ENCODE results near the gene STARD4.

Gene STARD4

DNA sequence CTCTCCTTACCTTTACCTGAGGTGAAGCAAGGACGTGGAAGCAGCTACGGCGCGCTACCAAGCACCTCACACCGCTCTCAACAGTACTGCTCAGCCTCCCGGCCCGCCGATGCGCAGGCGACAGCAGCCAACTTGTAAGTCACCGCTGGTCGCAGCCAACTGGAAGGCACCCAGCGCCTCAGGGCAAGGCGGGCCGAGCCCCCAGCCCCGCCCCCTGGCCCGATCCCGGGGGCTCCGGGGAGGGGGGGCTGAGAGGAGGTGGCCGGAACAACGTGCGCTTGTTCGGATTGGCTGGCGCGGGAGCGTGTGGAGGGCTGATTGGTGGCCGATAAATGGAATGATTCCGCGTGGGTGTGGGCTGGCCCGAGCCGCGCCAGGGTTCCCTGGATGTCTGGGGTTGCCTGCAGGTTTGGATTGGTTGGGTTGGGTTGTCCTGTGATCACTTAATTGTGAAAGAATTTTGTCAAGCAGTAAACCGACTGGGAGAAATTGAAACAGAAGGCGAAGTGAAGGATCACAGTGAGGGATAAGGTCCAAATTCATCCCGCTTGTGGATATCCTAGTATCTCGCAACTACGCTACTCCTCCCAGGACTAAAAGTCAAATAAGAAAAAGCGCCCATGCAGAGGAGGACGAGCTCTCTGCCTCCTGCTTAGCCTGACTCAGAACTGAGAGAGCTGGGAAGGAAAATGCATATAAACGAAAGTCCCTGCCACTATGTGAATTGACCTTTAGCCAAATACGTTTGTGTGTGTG is at the start of gene STARD4:
Gene STARD4 (minus strand): TSS at position 161 of the 756 bp plus-strand sequence. CDS start 5,102 bp downstream, outside the sequence.
- peak; percentile 92 to 93 for DNase-seq

DNA sequence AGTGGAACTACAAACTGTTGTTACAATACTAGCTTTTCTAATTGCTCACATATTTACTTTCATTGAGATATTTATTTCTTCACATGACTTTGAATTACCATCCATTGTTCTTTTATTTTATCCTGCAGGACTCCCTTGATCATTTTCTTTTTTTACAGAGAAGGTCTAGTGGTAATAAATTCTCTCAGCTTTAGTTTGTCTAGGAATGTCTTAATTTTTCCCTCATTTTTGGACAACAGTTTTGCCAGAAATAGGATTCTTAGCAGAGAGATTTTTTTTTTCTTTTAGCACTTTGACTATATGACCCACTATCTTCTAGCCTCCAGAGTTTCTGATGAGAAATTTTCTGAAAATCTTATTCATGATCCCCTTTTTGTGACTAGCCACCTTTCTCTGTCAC is 47.3 kb upstream of the STARD4 start:
- no peak for DNase-seq

GRCh38 chr5:111557686-111558085 is 45.4 kb upstream of the STARD4 start:
- no peak for DNase-seq

DNA sequence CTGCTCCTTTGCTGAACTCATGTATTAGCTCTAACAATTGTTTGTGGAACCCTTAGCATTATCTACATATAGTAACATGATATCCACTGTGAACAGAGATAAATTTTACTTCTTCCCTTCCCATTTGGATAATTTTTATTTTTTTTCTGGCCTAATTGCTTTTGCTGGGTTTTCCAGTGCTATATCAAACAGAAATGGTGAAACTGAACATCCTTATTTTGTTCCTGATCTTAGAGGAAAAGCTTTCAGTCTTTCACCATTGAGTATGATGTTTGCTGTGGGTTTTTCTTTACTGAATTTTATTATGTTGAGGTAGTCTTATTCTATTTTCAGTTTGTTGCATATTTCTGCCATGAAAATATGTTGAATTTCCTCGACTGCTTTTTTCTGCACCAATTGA is 44.8 kb upstream of the STARD4 start:
- DNase-seq, result no peak

DNA sequence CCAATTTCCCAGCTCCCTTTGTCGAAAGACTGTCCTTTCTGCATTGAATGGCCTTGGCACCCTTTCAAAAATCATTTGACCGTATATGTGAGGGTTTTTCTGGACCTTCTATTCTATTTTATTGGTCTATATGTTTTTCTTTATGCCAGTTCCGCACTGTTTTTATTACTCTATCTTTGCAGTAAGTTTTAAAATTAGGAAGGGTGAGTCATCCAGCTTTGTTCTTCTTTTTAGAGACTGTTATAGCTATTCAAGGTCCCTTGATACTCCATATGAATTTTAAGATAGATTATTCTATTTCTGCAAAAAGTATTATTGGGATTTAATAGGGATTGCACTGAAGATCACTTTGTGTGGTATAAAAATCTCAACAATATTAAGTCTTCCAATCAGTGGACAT is 44.2 kb upstream of the STARD4 start:
- no peak for DNase-seq

DNA sequence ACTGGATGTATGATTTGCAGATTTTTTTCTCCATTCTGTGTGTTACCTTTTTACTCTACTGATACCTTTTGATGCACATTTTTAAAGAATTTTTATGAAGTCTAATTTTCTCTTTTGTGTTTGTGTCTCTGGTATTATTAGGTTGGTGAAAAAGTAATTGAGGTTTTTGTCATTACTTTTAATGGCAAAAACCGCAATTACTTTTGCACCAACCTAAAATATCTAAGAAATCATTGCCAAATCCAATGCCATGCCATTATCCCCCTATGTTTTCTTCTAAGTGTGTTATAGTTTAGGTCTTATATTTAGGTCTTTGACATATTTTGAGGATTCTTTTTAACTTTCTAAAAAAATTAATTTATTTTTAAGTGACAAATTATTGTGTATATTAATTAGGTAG is 43.4 kb upstream of the STARD4 start:
- no peak for DNase-seq

- no peak for DNase-seq
These were observed 41.5 kb upstream of the STARD4 start for GRCh38 chr5:111553868-111554267.

- DNase-seq, result no peak
These were observed 40.6 kb upstream of the STARD4 start for GRCh38 chr5:111552896-111553295.

- no peak for DNase-seq
These were observed 40.2 kb upstream of the STARD4 start for GRCh38 chr5:111552492-111552891.

GRCh38 chr5:111551569-111552275 is 39.4 kb upstream of the STARD4 start:
- DNase-seq, result peak; percentile 17 to 22

DNA sequence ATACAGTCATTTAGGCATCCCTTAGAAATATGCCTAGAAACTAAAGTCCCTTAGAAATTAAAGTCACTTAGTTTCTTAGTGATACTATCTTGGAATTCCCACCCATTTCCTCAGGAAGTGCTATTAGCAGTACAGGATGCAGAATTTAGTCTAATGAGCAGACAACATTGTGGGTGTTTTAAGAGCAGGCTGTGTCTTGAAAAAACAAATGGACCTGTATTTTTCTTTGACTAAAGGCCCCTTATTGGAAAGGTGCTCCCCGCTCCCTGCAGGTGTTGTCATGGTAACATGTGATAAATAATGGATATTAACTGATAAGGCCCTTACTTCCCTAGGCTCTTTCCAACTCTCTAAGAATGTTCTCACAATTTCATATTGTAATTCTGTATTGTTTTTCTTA is 38.8 kb upstream of the STARD4 start:
- DNase-seq, result no peak

DNA sequence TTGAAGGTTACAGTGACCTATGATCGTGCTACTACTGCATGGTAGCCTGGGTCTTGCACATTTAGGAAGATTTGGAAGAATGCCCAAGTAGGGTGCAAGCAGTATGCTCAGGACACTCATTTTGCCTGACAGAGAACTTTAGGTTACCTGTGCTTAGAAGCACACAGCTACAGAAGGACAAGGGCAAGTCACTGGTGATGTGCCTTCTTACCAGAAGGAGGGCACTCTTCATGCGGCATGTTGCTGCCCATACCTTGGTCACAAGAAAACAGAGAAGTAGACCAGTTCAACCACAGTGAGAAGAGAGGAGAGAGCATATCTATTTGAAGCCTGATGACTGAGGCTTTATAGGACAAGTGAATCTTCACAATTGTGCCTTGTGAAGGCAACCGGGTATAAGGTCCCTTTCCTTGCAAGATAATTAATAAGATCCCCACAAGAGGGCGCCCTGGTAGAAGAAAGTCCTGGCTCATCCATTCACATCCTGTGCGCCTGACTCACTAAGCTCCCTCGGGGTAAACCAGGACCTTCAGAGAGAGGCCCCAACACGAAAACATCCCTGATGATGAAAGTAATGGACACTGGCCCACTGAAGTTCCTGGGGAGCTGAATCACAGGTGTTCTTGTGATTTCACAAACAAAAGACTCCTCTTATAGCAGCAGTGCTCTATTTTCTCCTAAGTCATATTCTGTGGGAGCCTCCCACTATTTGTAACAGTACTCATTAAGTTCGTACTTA is 38.1 kb upstream of the STARD4 start:
- peak; percentile 65 to 92 for DNase-seq

DNA sequence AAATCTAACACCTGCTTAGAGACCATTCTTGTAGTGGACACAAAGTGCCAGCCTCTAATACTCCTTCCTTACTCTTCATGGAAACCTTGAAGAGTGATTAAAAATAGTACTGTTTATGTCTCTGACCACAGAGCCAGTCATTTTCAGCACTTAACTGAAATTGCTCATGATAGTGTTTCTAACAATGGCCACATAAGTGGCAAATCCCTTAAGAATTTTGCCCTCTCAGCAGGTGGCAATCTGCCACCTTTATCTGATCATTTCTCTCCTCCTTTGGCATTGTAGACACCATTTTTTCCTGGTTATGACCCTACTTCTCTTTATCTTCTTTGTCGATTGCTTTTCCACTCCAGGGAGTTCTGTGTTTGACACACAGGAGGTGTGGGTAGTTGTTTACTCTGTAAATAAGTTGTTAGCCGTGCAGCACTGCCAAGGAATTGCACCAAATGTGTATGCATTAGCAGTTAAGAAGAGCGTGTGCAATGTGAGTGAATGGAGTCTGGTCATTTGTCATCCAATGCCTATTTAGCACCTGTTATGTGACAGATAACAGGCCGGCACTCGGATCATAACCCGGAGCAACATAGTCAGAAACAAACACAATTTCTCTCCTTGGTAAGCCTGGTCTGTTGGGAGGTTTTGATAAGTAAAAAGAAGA is 36.8 kb upstream of the STARD4 start:
- no peak for DNase-seq

GRCh38 chr5:111548348-111548950 is 36.1 kb upstream of the STARD4 start:
- DNase-seq, result no peak

DNA sequence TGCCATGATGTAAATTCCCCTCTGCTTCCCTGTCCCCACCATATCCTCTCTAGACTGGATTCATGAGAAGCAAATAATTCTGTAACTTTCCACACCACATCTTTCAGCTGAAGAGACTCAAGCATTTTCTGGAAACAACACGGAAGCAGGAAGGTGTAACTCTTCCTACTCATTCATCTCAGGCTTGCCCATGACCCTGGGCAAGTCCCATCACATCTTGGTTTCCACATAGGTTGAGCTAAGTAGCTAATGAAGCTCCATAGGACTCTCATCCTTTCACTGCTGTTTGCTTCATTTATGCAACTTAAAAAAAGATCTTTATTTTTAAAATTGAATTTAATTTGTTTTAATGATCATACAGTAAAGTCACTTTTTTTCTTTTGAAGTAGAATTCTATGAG is 32.7 kb upstream of the STARD4 start:
- DNase-seq, result no peak

DNA sequence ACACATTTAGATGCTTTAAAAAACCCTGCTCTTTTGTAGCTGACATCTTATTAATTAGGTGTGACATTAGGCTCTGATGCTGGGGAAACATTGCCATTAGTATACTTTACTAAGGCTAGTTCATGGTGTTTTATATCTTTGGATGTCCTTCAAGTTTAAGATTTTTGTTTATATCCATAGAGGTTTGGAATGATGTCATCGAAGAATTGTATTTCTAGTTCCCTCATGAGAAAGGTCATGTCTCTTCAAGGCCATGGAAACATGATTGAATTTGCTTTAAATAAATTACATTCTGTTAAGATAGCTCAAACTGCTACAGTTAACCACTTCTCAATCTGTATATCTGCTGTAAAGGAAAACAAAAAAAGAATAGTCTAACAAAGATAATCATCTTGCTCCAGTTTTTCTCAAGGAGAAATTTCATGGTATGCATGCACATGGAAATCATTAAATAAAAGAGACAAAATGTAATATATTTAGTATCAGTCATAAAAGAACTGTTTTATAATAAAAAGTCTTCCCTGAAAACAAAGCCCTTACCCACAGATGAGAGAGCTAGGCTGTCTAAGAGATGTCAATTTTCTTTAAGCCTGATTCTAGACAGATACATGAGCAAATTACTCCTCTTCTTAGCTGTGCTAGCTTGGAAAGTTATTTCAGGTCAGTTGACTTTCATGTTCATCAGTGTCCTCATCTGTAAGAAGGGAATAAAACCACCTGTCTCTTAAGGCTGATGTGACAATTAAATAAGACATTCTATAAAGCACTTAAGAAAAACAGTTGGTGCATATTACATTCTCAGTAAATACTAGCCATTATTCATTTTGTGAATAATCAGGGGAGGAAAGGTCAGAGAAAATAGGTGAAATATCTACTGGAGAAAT is 25.0 kb upstream of the STARD4 start:
- DNase-seq, result no peak

GRCh38 chr5:111535879-111536549 is 23.7 kb upstream of the STARD4 start:
- DNase-seq, result no peak

DNA sequence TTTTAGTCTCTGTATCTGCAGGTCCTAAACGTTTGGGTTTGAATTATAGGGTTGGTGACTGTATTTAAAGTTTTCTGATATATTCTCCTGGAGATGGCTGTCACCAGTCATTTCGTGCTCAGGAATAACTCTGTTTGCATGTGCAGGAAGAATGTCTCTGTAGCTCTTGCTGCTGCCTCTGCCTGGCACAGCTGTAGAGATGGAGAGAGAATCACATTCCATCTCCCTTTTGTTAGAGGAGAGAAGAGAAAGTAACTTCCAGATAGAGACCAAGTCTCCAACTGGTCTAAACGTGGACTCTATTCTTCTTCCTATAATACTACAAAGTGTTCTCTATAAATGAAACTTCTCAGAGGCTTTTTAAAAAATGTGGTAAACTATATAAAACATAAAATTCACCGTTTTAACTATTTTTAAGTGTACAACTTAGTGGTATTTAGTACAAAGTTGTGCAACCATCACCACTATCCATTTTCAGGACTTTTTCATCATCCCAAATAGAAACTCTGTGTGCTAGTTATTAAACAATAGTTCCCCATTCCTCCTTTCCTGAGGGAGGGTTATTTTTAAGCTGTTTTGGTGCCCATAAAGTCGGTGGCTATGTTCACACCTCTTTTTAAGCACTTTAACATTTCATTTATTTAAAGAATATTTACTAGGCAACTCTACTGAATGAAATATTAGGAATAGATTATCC is 20.7 kb upstream of the STARD4 start:
- DNase-seq, result no peak

- DNase-seq, result no peak
These were observed 18.0 kb upstream of the STARD4 start for GRCh38 chr5:111530298-111530740.

GRCh38 chr5:111528056-111528455 is 15.7 kb upstream of the STARD4 start:
- DNase-seq, result no peak

Data from NCI-H526 (cell line).